GM12878 (cell line): ENCODE measurements around the gene SLC35E1. TPM values are rescaled to one million over a fixed set of nuclear protein-coding genes. Genes with fewer than 3 reads are reported as not detected.

Experiments
- ASH2L ChIP-seq: fragments of 300-600, 200-600 bp; sonication (generic); IDR thresholded peaks from 2 replicates; pipeline ENCODE4 v1.6.1; 2017; ENCODE audit warnings: low read depth, mild to moderate bottlenecking, borderline replicate concordance
- FOXM1 ChIP-seq: IDR thresholded peaks from 2 replicates; pipeline ENCODE4 v1.6.1; 2012; ENCODE audit warnings: low read depth, mild to moderate bottlenecking, inconsistent platforms, low read length, moderate library complexity
- HCFC1 ChIP-seq: fragments of 150-350 bp; IDR thresholded peaks from 2 replicates; pipeline ENCODE4 v1.6.1; 2014; ENCODE audit warnings: low read length
- IKZF1 ChIP-seq: fragments of 450-650 bp; conservative IDR thresholded peaks from 2 replicates; pipeline ENCODE4 v1.6.1; 2017; ENCODE audit warnings: antibody characterized with exemption, mild to moderate bottlenecking
- KAT2A ChIP-seq: conservative IDR thresholded peaks from 2 replicates; pipeline ENCODE4 v1.6.1; 2011; ENCODE audit warnings: low read depth, low read length; ENCODE audit not compliant: control insufficient read depth
- KLF5 ChIP-seq: fragments of 450-650 bp; IDR thresholded peaks from 2 replicates; pipeline ENCODE4 v1.6.1; 2014; ENCODE audit warnings: mild to moderate bottlenecking; ENCODE audit not compliant: partially characterized antibody
- LARP7 ChIP-seq: fragments of 450-650 bp; IDR thresholded peaks from 2 replicates; pipeline ENCODE4 v1.6.1; 2017; ENCODE audit warnings: mild to moderate bottlenecking
- MEF2B ChIP-seq: fragments of 450-650 bp; IDR thresholded peaks from 2 replicates; pipeline ENCODE4 v1.6.1; 2018; ENCODE audit warnings: mild to moderate bottlenecking, moderate library complexity; ENCODE audit not compliant: partially characterized antibody, poor library complexity, severe bottlenecking
- NFYA ChIP-seq: IDR thresholded peaks from 2 replicates; pipeline ENCODE4 v1.6.1; 2011; ENCODE audit warnings: low read depth, mild to moderate bottlenecking, low read length, improper control_type of control experiment, borderline replicate concordance
- NFYB ChIP-seq: IDR thresholded peaks from 2 replicates; pipeline ENCODE4 v1.6.1; 2011; ENCODE audit warnings: low read depth, mild to moderate bottlenecking, low read length, improper control_type of control experiment, moderate library complexity; ENCODE audit not compliant: insufficient read depth
- PML ChIP-seq: IDR thresholded peaks from 2 replicates; pipeline ENCODE4 v1.6.1; 2012; ENCODE audit warnings: low read length, inconsistent platforms
- POLR2AphosphoS5 ChIP-seq: IDR thresholded peaks from 2 replicates; pipeline ENCODE4 v1.6.1; 2011; ENCODE audit warnings: mild to moderate bottlenecking, low read length, inconsistent platforms
- RUNX3 ChIP-seq: IDR thresholded peaks from 2 replicates; pipeline ENCODE4 v1.6.1; 2012; ENCODE audit warnings: low read length, inconsistent platforms
- SIN3A ChIP-seq: IDR thresholded peaks from 2 replicates; pipeline ENCODE4 v1.6.1; 2012; ENCODE audit warnings: low read depth, low read length, improper control_type of control experiment
- SMARCA5 ChIP-seq: fragments of 450-650 bp; IDR thresholded peaks from 2 replicates; pipeline ENCODE4 v1.6.1; 2017; ENCODE audit warnings: mild to moderate bottlenecking
- TCF12 ChIP-seq: IDR thresholded peaks from 2 replicates; pipeline ENCODE4 v1.6.1; 2011; ENCODE audit warnings: low read depth, mild to moderate bottlenecking, low read length
- TCF3 ChIP-seq: IDR thresholded peaks from 2 replicates; pipeline ENCODE4 v1.6.1; 2012; ENCODE audit warnings: low read depth, mild to moderate bottlenecking, low read length, borderline replicate concordance; ENCODE audit not compliant: insufficient read depth
- TCF7 ChIP-seq: IDR thresholded peaks from 2 replicates; pipeline ENCODE4 v1.6.1; 2014; ENCODE audit warnings: antibody characterized with exemption, borderline replicate concordance
- WRNIP1 ChIP-seq: IDR thresholded peaks from 2 replicates; pipeline ENCODE4 v1.6.1; 2011; ENCODE audit warnings: low read depth, low read length, improper control_type of control experiment, borderline replicate concordance
- YBX1 ChIP-seq: fragments of 450-650 bp; IDR thresholded peaks from 2 replicates; pipeline ENCODE4 v1.6.1; 2016; ENCODE audit warnings: antibody characterized with exemption
- ZNF217 ChIP-seq: fragments of 450-650 bp; IDR thresholded peaks from 2 replicates; pipeline ENCODE4 v1.6.1; 2017; ENCODE audit warnings: antibody characterized with exemption, mild to moderate bottlenecking
- ZNF24 ChIP-seq: fragments of 450-650 bp; IDR thresholded peaks from 2 replicates; pipeline ENCODE4 v1.6.1; 2017; ENCODE audit warnings: antibody characterized with exemption, mild to moderate bottlenecking
- ZSCAN29 ChIP-seq: fragments of 450-650 bp; IDR thresholded peaks from 2 replicates; pipeline ENCODE4 v1.6.1; 2017; ENCODE audit warnings: mild to moderate bottlenecking, moderate library complexity
- polyA plus RNA-seq, 11 experiments: library from polyadenylated mRNA; depleted of rRNA in 4 of 11; unstranded in 6 of 11; stranded (reverse) in 5 of 11; fragments of >200 nt; fragmentation: Nextera tagmentation in 4 of 11; fragmentation: Illumina TruSeq in 1 of 11; extraction: Ambion mirVana in 4 of 11; extraction: Trizol in 1 of 11; gene quantifications; 1 replicate in 1 of 11; 2 replicates in 10 of 11; pipeline versions ENCODE4 v1.2.1 to v1.2.3, GENCODE V29; 2011 to 2016; ENCODE audit warnings: inconsistent platforms in 2 of 11, missing spikeins in 2 of 11, low read depth in 1 of 11
- total RNA-seq, 4 experiments: library from RNA; depleted of rRNA in 3 of 4; stranded (reverse); fragments of >200 nt in 3 of 4; fragmentation: Illumina TruSeq in 1 of 4; extraction: Trizol in 1 of 4; gene quantifications; 2 replicates each; pipeline versions ENCODE4 v1.2.1 to v1.2.3, GENCODE V29; 2013 to 2021
- TF ChIP-seq, protein P1 (sequence below): fragments of 450-650 bp; IDR thresholded peaks from 2 replicates; pipeline ENCODE4 v1.6.1; 2017; ENCODE audit warnings: mild to moderate bottlenecking

Gene SLC35E1
- total and polyA plus RNA-seq, 10 of the 15 experiments (the other 5 are each of a cell fraction or from before 2014, with no cell fraction given): 11.3 to 37.7 (median 22.1) TPM

DNA sequence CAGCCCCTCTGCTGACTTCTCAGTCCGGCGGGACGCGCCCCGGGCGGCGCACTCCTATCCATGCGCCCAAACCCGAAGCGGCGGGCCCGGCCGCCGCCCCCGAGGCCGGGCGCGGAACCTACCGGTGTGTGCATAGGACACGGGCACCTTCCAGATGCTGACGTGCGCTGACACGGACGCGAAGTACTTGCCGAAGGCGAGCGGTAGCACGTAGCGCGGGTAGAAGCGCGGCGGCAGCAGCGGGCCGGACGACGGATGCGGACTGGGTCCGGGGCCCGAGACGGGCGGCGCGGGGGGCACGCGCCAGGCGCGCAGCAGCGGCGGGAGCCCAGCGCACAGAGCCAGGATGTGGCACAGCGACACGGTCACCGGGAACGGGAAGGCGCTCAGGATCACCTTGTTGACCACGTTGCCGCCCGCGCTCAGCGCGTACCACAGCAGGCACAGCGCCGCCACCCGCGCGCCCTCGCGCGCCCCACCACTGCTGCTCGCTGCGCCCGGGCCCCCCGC is 338 bp downstream of the SLC35E1 start (continued):
- no peak for TF ChIP-seq WRNIP1
- TF ChIP-seq TCF12: no peak
- TF ChIP-seq KLF5: peak; percentile 32
- TF ChIP-seq TCF3: no peak
- no peak for TF ChIP-seq TCF7
- TF ChIP-seq HCFC1: peak; percentile 19; the same call in 1 of the 2 replicates
- no peak for TF ChIP-seq FOXM1
- 0 out of 2 replicates have a peak, but pooled peaks have one; percentile 30 for TF ChIP-seq ZSCAN29
- no peak for TF ChIP-seq ZNF24
- no peak for TF ChIP-seq PML
- TF ChIP-seq NFYB: no peak
- TF ChIP-seq NFYA: no peak
- no peak for TF ChIP-seq MEF2B
- TF ChIP-seq KAT2A: no peak
- 0 out of 2 replicates have a peak, but pooled peaks have one; percentile 62 for TF ChIP-seq SMARCA5
- peak; percentile 92 for TF ChIP-seq LARP7
- no peak for TF ChIP-seq RUNX3
- TF ChIP-seq YBX1: no peak
- TF ChIP-seq, protein P1, sequence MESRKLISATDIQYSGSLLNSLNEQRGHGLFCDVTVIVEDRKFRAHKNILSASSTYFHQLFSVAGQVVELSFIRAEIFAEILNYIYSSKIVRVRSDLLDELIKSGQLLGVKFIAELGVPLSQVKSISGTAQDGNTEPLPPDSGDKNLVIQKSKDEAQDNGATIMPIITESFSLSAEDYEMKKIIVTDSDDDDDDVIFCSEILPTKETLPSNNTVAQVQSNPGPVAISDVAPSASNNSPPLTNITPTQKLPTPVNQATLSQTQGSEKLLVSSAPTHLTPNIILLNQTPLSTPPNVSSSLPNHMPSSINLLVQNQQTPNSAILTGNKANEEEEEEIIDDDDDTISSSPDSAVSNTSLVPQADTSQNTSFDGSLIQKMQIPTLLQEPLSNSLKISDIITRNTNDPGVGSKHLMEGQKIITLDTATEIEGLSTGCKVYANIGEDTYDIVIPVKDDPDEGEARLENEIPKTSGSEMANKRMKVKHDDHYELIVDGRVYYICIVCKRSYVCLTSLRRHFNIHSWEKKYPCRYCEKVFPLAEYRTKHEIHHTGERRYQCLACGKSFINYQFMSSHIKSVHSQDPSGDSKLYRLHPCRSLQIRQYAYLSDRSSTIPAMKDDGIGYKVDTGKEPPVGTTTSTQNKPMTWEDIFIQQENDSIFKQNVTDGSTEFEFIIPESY: no peak
- TF ChIP-seq POLR2AphosphoS5: no peak; the same call in 1 of the 2 replicates
- no peak for TF ChIP-seq SIN3A
- peak; percentile 98 for TF ChIP-seq IKZF1
- no peak for TF ChIP-seq ASH2L
- peak; percentile 52; the same call in 1 of the 2 replicates for TF ChIP-seq ZNF217
